Measurements from ENCODE around the gene RNF166. TPM values are rescaled to one million over a fixed set of nuclear protein-coding genes. Genes with fewer than 3 reads are reported as not detected.
A peak's percentile ranks its signal among the peaks of the same experiment; 100 is the strongest.

The RNF166 gene
- polyA plus RNA-seq, 1 experiment = 6.8 TPM

- ChIA-PET CTCF (interaction anchor here (0.6 kb wide), 1 partner anchor 85 kb away, joined by 4 read pairs; no protein-coding TSS in a partner anchor), POLR2A (interaction anchor here (1.1 kb wide), 1 partner anchor 19 kb away, joined by 4 read pairs; no protein-coding TSS in a partner anchor)
- Histone ChIP-seq H3K27ac (ENCODE audit: low read depth, low read length) (no peak overlapping the region), H3K27me3 (ENCODE audit: control insufficient read depth, insufficient read depth, low read length) (peaks cover 29% of the 10 kb centered on the region), H3K9me3 (ENCODE audit: control insufficient read depth, insufficient read depth, low read length) (no peaks in the 10 kb centered on the region; the same call in 1 of the 2 replicates), H3K4me3 (ENCODE audit: low read depth, low read length) (peak overlapping the region; percentile 53)
- DNase-seq (ENCODE audit: low read depth, low spot score) = no peak
- no peak for TF ChIP-seq CTCF (IDR thresholded peaks at IDR 0.05; ENCODE audit: low read depth, low read length)
Measured at GRCh38 chr16:88686062-88686438, 20.2 kb downstream of the RNF166 start.

GRCh38 chr16:88685156-88686061 lies 20.8 kb downstream of the RNF166 start:
- no peaks in the 10 kb centered on the region; the same call in 1 of the 2 replicates for H3K9me3 ChIP-seq (ENCODE audit: control insufficient read depth, insufficient read depth, low read length)
- H3K27ac ChIP-seq (ENCODE audit: low read depth, low read length) = no peak overlapping the region
- POLR2A ChIA-PET = interaction anchor here (1.0 kb wide), 1 partner anchor 115 kb away, joined by 3 read pairs; no protein-coding TSS in a partner anchor
- CTCF ChIA-PET = interaction anchor here (0.6 to 1.1 kb wide), 5 partner anchors 11 to 84 kb away, joined by 3 to 4 read pairs (median 3); partner anchors contain the start of gene MVD
- peak overlapping the region; percentile 53 for H3K4me3 ChIP-seq (ENCODE audit: low read depth, low read length)
- peak; percentile 88 for TF ChIP-seq CTCF (IDR thresholded peaks at IDR 0.05; ENCODE audit: low read depth, low read length)
- H3K27me3 ChIP-seq (ENCODE audit: control insufficient read depth, insufficient read depth, low read length) = peaks cover 26% of the 10 kb centered on the region
- no peak for DNase-seq (ENCODE audit: low read depth, low spot score)

GRCh38 chr16:88684569-88685155 lies 21.5 kb downstream of the RNF166 start:
- no peaks in the 10 kb centered on the region; the same call in 1 of the 2 replicates for H3K9me3 ChIP-seq (ENCODE audit: control insufficient read depth, insufficient read depth, low read length)
- peaks cover 23% of the 10 kb centered on the region for H3K27me3 ChIP-seq (ENCODE audit: control insufficient read depth, insufficient read depth, low read length)
- no peak overlapping the region for H3K4me3 ChIP-seq (ENCODE audit: low read depth, low read length)
- no peak for DNase-seq (ENCODE audit: low read depth, low spot score)
- no peak for TF ChIP-seq CTCF (IDR thresholded peaks at IDR 0.05; ENCODE audit: low read depth, low read length)
- ChIA-PET CTCF (interaction anchor here (1.1 kb wide), 2 partner anchors 10 to 21 kb away, joined by 3 read pairs; partner anchors contain the start of gene MVD), POLR2A (interaction anchor here (1.0 kb wide), 1 partner anchor 115 kb away, joined by 3 read pairs; no protein-coding TSS in a partner anchor)
- H3K27ac ChIP-seq (ENCODE audit: low read depth, low read length) = no peak overlapping the region

GRCh38 chr16:88681709-88682451 lies 24.3 kb downstream of the RNF166 start:
- Histone ChIP-seq H3K4me3 (ENCODE audit: low read depth, low read length) (no peak overlapping the region), H3K27me3 (ENCODE audit: control insufficient read depth, insufficient read depth, low read length) (peaks cover 8% of the 10 kb centered on the region), H3K27ac (ENCODE audit: low read depth, low read length) (no peak overlapping the region), H3K9me3 (ENCODE audit: control insufficient read depth, insufficient read depth, low read length) (no peaks in the 10 kb centered on the region; the same call in 1 of the 2 replicates)
- ChIA-PET POLR2A (interaction anchor here (0.8 kb wide), 1 partner anchor 19 kb away, joined by 3 read pairs; the partner anchor contains the start of gene MVD), CTCF (no interaction called here)
- no peak for DNase-seq (ENCODE audit: low read depth, low spot score)
- no peak for TF ChIP-seq CTCF (IDR thresholded peaks at IDR 0.05; ENCODE audit: low read depth, low read length)
